Neutrophil (primary cell): ENCODE results near the gene GPBP1.

Experiments
- H3K27ac ChIP-seq: fragments of 200-600 bp; sonication (generic); 2 replicates; pipeline ENCODE4 v1.5.1; 2016; ENCODE audit warnings: mild to moderate bottlenecking, moderate library complexity
- H3K27me3 ChIP-seq: fragments of 200-600 bp; sonication (generic); 2 replicates; pipeline ENCODE4 v1.6.0; 2016; ENCODE audit warnings: mild to moderate bottlenecking
- H3K36me3 ChIP-seq: fragments of 200-600 bp; sonication (generic); 2 replicates; pipeline ENCODE4 v1.5.1; 2017
- H3K4me1 ChIP-seq, 2 experiments: fragments of 200-600 bp in 1 of 2; sonication (generic) in 1 of 2; 1 replicate in 1 of 2; 2 replicates in 1 of 2; pipeline versions ENCODE4 v1.5.1 to v1.6.1; 2013 to 2016; ENCODE audit warnings: low read depth in 1 of 2, low read length in 1 of 2, mild to moderate bottlenecking in 1 of 2, moderate library complexity in 1 of 2; ENCODE audit not compliant: control insufficient read depth in 1 of 2, insufficient read depth in 1 of 2
- H3K4me3 ChIP-seq, 2 experiments: fragments of 200-600 bp in 1 of 2; sonication (generic) in 1 of 2; 1 replicate in 1 of 2; 2 replicates in 1 of 2; pipeline ENCODE4 v1.5.1; 2013 to 2016; ENCODE audit warnings: low read depth in 1 of 2, low read length in 1 of 2, mild to moderate bottlenecking in 1 of 2, moderate library complexity in 1 of 2
- H3K9me3 ChIP-seq: fragments of 200-600 bp; sonication (generic); 2 replicates; pipeline ENCODE4 v1.5.1; 2016
- TF ChIP-seq, protein P1 (sequence below): fragments of 200-600 bp; sonication (generic); IDR thresholded peaks from 2 replicates; pipeline ENCODE4 v1.5.1; 2016; ENCODE audit warnings: antibody characterized with exemption

Gene GPBP1, protein sequence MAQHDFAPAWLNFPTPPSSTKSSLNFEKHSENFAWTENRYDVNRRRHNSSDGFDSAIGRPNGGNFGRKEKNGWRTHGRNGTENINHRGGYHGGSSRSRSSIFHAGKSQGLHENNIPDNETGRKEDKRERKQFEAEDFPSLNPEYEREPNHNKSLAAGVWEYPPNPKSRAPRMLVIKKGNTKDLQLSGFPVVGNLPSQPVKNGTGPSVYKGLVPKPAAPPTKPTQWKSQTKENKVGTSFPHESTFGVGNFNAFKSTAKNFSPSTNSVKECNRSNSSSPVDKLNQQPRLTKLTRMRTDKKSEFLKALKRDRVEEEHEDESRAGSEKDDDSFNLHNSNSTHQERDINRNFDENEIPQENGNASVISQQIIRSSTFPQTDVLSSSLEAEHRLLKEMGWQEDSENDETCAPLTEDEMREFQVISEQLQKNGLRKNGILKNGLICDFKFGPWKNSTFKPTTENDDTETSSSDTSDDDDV

DNA sequence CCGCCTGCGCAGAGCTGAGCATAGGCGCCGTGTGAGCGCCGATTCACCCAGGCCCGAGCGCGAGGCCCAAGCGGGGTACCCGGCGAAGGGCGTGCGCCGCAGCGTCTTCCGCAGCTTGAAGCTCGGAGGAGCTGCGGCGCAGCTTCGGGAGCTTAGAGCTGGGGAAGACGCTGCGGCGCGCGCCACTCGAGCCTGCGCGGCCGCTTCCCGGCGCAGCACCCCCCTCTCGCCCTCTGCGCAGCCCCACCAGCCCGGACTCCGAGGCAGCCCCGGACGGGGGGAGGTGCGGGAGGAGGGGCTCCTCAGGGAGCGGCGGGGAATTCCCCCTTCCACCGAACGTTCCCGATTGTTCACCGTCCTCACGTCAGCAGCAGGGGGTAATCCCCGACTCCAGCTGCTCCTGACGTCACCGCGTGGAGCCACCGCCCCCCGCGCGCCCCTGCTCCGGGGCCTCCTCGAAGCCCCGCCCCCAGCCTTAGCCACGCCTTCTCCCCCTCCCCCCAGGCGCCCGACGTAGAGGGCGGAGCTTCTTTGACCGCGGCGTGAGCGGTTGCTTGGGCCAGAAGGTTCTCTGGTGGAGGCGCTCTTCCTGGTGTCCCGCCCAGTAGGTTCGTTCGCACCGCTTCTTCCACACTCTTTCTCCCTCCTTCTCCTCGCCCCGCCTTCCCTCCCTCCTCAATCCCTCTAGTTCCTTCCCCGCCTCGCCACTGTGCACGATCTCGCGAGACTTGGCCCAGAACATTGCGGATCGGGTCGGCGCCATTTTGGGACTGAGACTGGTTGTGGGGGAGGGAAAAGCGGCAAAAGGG is at the start of gene GPBP1:
GPBP1 (plus strand) TSS at position 741 of the 809 bp plus-strand sequence. CDS start 40,072 bp downstream, outside the sequence.
- no peaks in the 10 kb centered on the region for H3K9me3 ChIP-seq
- H3K36me3 ChIP-seq: peaks cover 5% of the 10 kb centered on the region
- peaks cover 54% of the 10 kb centered on the region in 2 experiments for H3K4me1 ChIP-seq
- H3K4me3 ChIP-seq: peak within 1 kb of the TSS; percentile 97 to 99
- no peaks in the 10 kb centered on the region for H3K27me3 ChIP-seq
- H3K27ac ChIP-seq: peak within 1 kb of the TSS; percentile 99
- TF ChIP-seq, protein P1, sequence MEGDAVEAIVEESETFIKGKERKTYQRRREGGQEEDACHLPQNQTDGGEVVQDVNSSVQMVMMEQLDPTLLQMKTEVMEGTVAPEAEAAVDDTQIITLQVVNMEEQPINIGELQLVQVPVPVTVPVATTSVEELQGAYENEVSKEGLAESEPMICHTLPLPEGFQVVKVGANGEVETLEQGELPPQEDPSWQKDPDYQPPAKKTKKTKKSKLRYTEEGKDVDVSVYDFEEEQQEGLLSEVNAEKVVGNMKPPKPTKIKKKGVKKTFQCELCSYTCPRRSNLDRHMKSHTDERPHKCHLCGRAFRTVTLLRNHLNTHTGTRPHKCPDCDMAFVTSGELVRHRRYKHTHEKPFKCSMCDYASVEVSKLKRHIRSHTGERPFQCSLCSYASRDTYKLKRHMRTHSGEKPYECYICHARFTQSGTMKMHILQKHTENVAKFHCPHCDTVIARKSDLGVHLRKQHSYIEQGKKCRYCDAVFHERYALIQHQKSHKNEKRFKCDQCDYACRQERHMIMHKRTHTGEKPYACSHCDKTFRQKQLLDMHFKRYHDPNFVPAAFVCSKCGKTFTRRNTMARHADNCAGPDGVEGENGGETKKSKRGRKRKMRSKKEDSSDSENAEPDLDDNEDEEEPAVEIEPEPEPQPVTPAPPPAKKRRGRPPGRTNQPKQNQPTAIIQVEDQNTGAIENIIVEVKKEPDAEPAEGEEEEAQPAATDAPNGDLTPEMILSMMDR: peak; percentile 59

GRCh38 chr5:57128325-57128724 is 45.5 kb upstream of the GPBP1 start:
- Histone ChIP-seq H3K27ac (no peak overlapping the region), H3K4me1 (no peaks in the 10 kb centered on the region), H3K4me3 (no peak overlapping the region), H3K9me3 (no peaks in the 10 kb centered on the region), H3K27me3 (no peaks in the 10 kb centered on the region), H3K36me3 (no peaks in the 10 kb centered on the region)
- TF ChIP-seq, protein P1: no peak

DNA sequence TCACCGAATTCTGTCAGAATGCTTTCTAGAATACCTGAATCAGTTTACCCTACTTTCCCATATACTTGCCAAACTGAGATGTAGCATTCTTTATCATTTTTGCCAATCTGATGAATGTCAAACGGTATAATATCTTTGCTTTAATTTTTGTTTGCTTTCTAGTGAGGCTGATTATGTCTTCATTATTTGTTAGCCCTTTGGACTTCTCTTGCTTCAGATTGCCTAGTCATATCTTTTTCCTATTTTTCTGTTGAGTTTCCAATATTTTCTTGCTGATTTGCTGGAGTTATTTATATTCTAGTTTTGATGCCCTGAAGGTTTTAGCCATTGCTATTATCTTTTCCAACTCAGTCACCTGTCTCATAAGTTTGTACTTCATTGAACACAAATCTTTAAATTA is 40.3 kb upstream of the GPBP1 start:
- TF ChIP-seq, protein P1: no peak
- Histone ChIP-seq H3K36me3 (no peaks in the 10 kb centered on the region), H3K27me3 (no peaks in the 10 kb centered on the region)

GRCh38 chr5:57137401-57137800 is 36.5 kb upstream of the GPBP1 start:
- TF ChIP-seq, protein P1: no peak
- H3K4me1 ChIP-seq: no peaks in the 10 kb centered on the region
- H3K4me3 ChIP-seq: no peak overlapping the region
- no peak overlapping the region for H3K27ac ChIP-seq
- no peaks in the 10 kb centered on the region for H3K36me3 ChIP-seq
- no peaks in the 10 kb centered on the region for H3K9me3 ChIP-seq
- H3K27me3 ChIP-seq: no peaks in the 10 kb centered on the region

More for the DNA sequence above, 40.3 kb upstream of the GPBP1 start:
- Histone ChIP-seq H3K4me3 (no peak overlapping the region), H3K4me1 (no peaks in the 10 kb centered on the region), H3K9me3 (no peaks in the 10 kb centered on the region), H3K27ac (no peak overlapping the region)

DNA sequence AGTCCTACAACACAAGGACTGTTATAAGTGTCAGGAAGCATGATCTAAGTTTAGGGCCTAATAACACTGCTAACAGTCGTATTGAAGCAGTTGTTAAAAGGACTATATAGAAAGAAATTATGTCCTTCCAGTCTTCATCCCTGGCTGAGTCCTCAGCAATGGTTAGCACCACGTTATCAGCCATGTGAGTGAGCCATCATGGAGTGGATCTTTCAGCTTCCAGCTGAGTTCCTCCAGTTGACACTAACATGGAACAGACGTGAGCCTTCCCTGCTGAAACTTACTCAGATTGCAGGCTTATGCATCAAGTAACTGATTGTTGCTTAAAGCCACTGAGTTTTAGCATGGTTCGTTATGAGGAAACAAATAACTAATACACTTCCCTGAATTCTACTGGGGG is 21.5 kb upstream of the GPBP1 start:
- TF ChIP-seq, protein P1: no peak

More for the DNA sequence above, 21.5 kb upstream of the GPBP1 start:
- no peaks in the 10 kb centered on the region for H3K4me1 ChIP-seq
- no peaks in the 10 kb centered on the region for H3K36me3 ChIP-seq
- H3K4me3 ChIP-seq: no peak overlapping the region
- no peaks in the 10 kb centered on the region for H3K27me3 ChIP-seq
- H3K27ac ChIP-seq: no peak overlapping the region
- H3K9me3 ChIP-seq: no peaks in the 10 kb centered on the region
